Left kidney (tissue), 2 donors: ENCODE measurements around the gene SHISA9. TPM values are rescaled to one million over a fixed set of nuclear protein-coding genes. Genes with fewer than 3 reads are reported as not detected.

Experiments
- DNase-seq: peaks from one replicate; pipeline ENCODE4 v3.0.0-alpha.2; 2013
- polyA plus RNA-seq: library from polyadenylated mRNA; unstranded; fragments of 120-200 nt; gene quantifications from one replicate; pipeline ENCODE4 v1.2.1, GENCODE V29; 2013; ENCODE audit not compliant: insufficient read length

Gene SHISA9
- polyA plus RNA-seq, 1 donor: 4.6 TPM

DNA sequence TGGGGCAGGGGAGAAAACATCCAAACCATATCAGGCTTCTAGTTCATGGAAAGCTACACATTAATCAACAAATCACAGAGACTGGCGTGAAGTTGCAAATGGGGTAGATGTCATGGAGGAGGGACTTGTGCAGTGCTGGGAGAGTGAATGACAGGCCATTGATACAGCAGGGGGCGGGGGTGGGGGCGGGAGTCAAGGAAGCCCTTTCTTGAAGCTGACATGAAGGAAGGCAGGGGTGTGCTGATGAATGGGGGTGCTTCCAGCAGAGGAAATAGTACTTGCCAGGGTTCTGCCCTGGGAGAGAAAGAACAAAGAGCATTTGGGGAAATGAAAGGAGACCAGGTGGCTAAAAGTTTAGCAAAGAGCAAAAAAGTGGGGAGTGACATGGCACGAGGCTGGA, 269.9 kb downstream of the SHISA9 start:
- DNase-seq: no peak

DNA sequence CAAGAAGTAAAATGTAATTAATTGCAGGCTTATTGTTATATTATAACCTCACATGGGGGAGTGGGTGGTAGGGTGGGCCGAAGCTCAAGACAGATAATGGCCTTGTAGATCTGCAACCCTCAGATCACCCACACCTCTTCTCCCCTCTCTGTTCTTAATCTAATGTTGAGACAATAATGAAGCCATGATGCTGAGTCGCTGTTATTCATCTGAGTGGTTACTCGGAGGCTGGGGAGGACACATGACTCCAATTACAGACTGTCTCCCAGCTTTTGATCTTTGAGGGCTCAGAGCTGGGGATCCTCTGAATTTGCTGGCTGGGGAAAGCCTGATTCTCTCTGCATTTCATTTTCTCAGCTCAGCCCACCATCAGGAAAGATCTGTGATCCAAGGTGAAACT, 275.3 kb downstream of the SHISA9 start:
- no peak for DNase-seq

- DNase-seq: no peak
Observed at GRCh38 chr16:13178318-13178717, 276.9 kb downstream of the SHISA9 start.

DNA sequence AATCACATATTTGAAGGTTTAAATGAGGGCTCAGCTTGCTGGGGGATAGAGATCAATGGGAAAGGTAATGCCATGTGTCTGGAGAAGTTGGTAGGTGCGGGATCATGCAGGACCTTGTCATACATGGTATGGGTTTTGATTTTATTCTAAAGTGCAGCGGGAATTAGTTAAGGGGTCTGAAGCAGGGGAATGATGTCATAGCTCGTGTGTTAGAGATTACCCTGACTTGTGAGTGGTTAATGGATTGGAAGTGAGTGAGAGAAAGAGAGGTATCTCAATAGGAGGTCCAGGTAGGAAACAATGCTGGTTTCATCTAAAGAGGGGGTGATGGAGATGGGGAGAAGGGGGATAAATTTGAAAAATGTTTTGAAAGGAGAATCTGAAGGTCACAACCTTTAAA, 280.0 kb downstream of the SHISA9 start:
- DNase-seq: no peak

GRCh38 chr16:13186813-13187212, 285.4 kb downstream of the SHISA9 start:
- no peak for DNase-seq

DNA sequence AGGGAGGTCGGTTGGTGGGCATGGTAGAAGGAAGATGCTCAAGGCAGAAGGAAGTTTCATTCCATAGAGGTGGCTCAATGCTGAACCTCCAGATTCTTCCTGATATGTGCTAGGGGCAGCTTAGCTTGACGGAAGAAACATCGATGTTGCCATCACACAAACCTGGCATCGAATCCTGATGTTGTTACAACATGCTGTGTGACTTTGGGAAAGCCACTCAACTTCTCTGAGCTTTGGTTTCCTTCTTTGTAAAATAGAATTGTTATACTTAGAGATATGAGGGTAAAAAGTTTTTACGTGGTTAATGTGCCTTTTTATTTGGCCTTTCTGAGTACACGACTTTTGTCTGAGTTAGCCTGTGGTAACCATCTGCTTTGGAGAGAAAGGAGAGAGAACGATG, 287.9 kb downstream of the SHISA9 start:
- DNase-seq: no peak

- no peak for DNase-seq
Observed at GRCh38 chr16:13193721-13194120, 292.3 kb downstream of the SHISA9 start.

GRCh38 chr16:13194766-13195165, 293.4 kb downstream of the SHISA9 start:
- no peak for DNase-seq

DNA sequence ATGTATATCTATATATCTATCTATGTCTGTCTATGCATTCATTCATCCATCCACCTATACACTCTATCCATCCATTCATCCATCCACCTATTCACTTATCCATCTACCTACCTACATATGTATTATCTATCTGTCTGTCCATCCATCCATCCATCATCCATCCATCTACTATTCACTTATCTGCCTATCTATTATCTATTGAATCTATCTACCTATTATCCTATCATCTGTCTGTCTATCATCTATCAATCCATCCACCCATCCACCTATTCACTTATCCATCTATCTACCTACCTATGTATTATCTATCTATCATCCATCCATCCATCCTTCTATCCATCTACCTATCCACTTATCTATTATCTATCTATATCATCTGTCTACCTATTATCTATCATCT, 302.3 kb downstream of the SHISA9 start:
- no peak for DNase-seq

GRCh38 chr16:13205352-13205751, 304.0 kb downstream of the SHISA9 start:
- DNase-seq: no peak

DNA sequence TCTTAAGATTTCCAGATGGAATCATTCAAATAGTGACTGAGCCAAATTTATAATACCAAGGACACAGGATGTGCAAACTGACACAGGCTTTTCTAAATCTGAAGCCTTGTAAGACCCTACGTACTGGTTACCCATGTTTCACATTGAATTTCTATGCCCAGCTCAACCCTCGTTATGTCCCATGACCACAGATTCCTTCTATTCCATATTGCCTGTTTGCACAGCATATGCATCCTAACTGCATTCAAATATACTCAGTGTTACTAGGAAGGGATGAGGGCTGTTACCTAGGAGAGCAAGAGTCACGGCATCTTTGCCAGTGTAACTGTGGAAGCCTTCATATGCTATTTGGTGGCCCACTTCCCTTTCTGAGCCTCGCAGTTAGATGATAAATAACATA, 305.2 kb downstream of the SHISA9 start:
- no peak for DNase-seq

- no peak for DNase-seq
Observed at GRCh38 chr16:13207151-13207550, 305.8 kb downstream of the SHISA9 start.

DNA sequence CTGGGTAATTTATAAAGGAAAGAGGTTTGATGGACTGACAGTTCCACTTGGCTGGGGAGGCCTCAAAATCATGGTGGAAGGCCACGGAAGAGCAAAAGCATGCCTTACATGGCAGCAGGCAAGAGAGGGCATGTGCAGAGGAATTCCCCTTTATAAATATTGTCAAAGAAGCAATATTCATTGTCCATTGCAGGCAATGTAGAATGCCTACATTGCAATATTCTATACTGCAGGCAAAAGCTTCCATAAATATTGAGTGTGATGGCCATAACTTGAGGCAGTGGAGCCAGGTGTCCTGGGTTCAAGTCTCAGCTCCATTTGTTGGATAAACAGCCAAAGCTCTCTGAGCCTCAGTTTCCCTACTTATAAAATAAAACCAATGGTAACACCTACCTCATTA, 322.3 kb downstream of the SHISA9 start:
- DNase-seq: no peak

GRCh38 chr16:13229039-13229438, 327.6 kb downstream of the SHISA9 start:
- no peak for DNase-seq

GRCh38 chr16:13231365-13231764, 330.0 kb downstream of the SHISA9 start:
- DNase-seq: no peak

DNA sequence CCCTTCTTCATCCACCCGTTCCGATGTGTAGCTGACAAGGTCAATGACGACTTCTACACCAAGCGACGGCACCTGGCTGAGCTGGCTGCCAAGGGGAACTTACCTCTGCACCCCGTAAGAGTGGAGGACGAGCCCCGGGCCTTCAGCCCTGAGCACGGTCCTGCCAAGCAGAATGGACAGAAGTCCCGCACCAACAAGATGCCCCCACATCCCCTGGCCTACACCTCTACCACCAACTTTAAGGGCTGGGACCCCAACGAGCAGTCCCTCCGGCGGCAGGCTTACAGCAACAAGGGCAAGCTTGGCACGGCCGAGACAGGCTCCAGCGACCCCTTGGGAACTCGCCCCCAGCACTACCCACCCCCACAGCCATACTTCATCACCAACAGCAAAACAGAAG, 333.6 kb downstream of the SHISA9 start:
- no peak for DNase-seq

GRCh38 chr16:13236308-13236707, 334.9 kb downstream of the SHISA9 start:
- DNase-seq: no peak

GRCh38 chr16:13238182-13238581, 336.8 kb downstream of the SHISA9 start:
- DNase-seq: no peak

DNA sequence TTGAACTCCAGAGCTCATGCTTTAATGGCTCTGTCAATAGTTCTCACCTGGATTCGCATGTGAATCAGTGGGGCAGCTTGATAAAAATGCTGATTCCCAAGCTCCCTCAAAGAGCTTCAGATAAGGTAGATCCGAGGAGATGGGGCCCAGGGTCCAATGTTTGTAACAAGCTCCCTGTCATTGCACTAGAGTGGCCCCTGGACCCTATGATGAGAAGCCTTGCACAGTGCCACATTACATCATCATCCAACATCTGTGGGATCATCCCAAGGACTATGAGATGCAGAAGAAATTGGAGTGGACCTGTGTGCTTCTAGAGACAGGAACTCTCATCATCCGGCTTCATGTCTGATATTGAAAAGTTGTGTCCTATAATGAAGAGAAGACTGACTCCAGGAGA, 340.8 kb downstream of the SHISA9 start:
- DNase-seq: no peak

GRCh38 chr16:13244770-13245169, 343.4 kb downstream of the SHISA9 start:
- no peak for DNase-seq

DNA sequence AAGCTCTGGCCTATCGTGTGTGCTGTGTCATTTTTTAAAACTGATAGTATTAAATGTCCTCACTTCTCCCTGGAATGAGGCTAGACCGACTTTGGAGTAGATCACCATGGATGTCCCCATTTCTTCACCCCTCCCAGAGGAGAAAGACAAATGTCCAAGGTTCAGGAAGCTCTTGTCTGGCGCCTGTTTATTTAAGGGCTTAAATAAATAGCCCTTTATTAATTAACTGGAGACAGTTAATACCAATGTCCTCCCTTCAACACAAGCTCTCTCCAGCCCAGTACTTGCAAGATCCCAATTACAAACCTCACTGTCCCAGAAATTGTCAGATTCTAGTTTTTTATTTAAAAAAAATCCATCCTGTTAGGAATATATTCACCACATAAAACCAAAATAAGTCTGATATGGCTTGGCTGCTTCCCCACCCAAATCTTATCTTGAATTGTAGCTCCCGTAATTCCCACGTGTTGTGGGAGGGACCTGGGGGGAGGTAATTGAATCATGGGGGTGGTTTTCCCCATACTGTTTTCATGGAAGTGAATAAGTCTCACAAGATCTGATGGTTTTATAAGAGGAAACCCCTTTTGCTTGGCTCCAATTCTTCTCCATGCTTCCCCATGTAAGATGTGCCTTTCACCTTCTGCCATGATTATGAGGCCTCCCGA, 344.4 kb downstream of the SHISA9 start:
- no peak for DNase-seq

DNA sequence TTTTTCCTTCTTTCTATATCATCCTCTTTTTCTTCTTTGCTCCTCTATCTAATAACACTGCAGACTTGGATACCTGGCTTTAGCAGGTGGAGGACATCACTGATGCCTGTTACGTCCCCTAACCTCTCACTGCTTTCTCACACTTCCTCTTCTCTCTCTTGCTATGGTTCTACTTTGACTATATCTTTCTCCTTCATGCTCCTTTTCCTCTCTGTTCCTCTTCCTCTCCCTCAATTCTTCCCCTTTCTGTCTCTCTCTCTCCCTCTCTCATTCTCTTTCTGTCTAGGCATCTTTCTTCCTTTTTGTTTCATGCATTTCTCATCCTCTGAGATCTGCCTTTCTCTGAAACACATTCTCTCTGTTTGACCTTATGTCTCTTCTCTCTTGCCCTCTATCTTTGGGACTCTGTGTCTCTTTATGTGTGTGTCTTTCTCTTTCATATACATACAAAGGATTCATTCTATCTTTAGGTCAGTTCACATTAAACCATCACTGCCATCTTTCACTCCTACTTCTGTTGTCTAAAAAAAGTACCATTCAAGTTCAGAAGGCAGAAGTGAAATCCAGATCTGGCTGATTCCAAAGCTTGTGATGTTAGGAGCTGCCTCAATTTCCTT, 353.7 kb downstream of the SHISA9 start:
- DNase-seq: no peak

DNA sequence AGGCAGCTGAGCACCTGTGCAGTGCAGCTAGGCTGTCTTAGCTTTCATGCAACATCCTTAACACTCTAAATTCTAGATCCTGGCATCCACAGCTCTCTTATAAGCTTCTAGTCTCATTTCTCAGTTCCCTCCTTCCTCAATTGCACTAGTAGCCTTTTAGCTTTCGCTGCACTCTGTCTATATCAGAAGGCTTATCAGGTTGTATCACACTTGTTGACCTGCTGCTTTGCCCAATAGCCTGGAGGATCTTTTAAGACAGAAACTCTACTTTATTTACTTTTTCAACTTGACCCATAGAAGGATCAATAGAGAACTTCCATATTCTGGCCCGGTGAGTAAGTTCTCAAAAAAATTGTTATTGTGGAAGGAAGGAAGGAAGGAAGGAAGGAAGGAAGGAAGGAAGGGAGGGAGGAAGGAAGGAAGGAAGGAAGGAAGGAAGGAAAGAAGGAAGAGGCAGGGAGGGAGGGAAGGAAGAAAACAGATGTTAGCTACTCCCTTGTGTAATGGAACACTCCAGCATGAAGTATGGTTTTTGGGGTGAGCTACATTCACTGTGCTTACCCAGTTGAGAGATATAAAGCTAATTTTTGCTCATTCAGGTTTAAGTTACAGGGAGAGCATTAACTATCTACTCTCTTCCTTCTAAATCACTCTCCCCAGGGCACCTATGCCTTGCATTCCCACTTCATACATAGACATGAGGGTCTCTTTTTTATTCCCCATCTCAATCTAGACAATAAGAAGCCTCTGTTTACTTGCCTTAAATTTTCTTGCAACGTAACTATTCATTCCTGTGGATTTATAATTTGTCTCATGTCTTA, 361.1 kb downstream of the SHISA9 start:
- no peak for DNase-seq
